ENCODE results near the gene GCN1.
A peak's percentile ranks its signal among the peaks of the same experiment; 100 is the strongest.

GCN1 gene

DNA sequence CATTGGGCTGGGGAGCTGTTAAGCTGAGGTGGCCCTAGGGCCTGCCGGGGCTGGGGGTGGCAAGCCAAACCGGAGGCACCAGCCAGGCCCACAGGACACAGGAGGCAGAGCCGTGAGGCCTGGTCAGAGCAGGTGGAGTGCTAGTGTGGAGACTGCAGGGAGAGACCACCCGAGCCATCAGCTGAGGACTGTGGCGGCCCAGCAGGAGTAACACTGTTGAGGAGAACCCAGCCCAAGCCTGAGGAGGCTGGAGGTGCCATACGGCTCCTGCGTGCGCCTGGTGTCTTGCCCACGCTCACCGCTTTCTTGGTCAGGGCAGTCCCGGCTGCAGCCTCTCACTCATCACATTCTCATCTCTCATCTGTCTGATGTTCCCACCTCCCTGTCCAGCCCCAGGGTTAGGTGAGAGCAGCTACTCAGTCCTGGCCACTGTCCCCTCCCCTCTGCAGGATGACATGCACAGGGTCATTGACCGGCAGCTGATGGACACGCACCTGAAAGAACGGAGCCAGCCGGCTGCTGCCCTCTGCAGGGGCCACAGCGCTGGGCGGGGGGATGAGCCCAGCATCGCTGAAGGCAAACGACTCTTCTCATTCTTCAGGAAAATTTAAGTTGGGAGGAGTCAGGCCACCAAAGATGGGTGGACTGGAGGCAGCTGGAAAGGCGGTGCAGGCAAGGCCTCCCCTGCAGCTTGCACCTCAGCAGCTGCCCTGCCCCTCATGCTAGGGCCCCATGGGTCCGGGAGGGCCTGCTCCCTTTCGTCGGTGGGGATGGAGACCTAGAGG lies 101.8 kb downstream of the GCN1 start:
- Histone ChIP-seq H3K9me3 (ENCODE audit: low read length) (no peaks in the 10 kb centered on the region), H3K36me3 (ENCODE audit: insufficient read depth, low read length) (peaks cover 20% of the 10 kb centered on the region), H3K9ac (ENCODE audit: low read length) (no peak overlapping the region), H3K27ac (ENCODE audit: low read depth, low read length) (no peak overlapping the region), H3K27me3 (ENCODE audit: control insufficient read depth in 1 of 2, insufficient read depth in 2 of 2, low read length in 2 of 2) (no peaks in the 10 kb centered on the region), H3K4me1 (ENCODE audit: insufficient read depth, low read length) (peaks cover 10% of the 10 kb centered on the region), H3K4me3 (ENCODE audit: low read depth in 1 of 2, low read length in 2 of 2) (no peak overlapping the region)

DNA sequence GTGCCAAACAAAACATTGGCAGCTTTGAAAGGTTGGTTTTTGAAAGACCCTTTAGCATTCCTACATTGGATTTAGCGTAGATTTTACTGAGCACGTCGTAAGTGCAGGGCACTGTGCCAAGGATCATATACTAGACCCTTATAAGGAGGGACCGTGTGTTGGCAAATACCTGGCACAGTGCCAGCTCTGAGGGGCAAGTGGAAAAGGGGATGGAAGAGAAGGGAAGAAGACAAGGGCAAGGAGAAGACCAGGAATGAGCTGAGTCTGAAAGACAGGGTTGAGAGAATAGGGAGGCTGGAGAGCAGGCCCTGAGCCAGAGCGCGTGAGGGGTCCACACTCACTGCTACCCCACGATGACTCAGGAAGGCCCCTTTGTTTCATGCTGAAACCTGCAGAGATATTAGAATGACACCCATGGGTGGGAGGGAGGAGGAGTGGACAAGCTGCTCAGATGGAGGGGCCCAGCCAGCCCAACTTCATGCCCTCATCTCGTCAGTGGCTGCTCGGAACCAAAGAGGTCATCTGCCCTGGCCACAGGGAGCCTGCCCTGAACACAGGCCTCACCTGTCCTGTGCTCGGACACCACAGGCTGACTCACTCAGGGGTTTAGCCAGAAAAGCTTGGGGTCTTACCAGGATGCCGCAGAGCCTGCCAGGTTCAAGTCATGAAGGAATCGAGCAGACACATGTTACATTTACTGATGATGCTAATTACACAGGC lies 103.0 kb downstream of the GCN1 start:
- no peak overlapping the region for H3K4me3 ChIP-seq (ENCODE audit: low read depth in 1 of 2, low read length in 2 of 2)
- H3K9ac ChIP-seq (ENCODE audit: low read length) = no peak overlapping the region
- no peaks in the 10 kb centered on the region for H3K9me3 ChIP-seq (ENCODE audit: low read length)
- peaks cover 20% of the 10 kb centered on the region for H3K4me1 ChIP-seq (ENCODE audit: insufficient read depth, low read length)
- H3K36me3 ChIP-seq (ENCODE audit: insufficient read depth, low read length) = peaks cover 10% of the 10 kb centered on the region
- H3K27ac ChIP-seq (ENCODE audit: low read depth, low read length) = no peak overlapping the region
- no peaks in the 10 kb centered on the region for H3K27me3 ChIP-seq (ENCODE audit: control insufficient read depth in 1 of 2, insufficient read depth in 2 of 2, low read length in 2 of 2)

DNA sequence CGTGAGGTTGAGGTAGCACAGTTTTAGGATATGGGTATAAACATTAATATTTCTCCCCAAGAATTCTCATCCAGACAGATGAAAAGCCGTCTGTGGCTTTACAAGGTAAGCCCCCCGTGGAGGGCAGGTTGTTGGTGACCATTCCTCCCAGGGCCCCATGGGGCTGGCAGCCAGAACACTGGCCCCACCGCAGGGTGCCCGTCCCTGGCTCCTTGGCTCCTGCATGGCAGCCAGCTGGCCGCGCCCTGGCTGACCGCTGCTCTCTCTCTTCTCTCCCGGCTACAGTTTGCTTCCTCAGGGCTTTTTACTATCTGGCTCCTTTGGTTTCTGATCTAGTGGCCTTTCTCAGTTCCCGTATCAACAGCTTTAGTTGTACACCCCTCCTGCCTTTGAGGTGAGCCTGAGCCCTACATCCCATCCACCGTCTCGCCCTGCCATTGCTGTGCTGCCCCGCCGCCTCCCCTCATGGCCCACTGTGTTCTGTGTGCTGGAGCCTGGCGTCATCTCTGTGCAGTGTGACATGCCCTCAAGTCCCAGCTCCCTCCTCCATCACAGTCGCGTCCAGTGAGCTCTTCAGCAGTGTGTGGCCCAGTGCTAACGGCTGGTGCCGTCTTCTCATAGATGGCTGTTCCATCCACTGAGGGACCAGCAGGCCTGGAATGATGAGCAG lies 103.8 kb downstream of the GCN1 start:
- Histone ChIP-seq H3K4me3 (ENCODE audit: low read depth in 1 of 2, low read length in 2 of 2) (no peak overlapping the region), H3K9me3 (ENCODE audit: low read length) (no peaks in the 10 kb centered on the region), H3K9ac (ENCODE audit: low read length) (no peak overlapping the region), H3K27ac (ENCODE audit: low read depth, low read length) (no peak overlapping the region), H3K27me3 (ENCODE audit: control insufficient read depth in 1 of 2, insufficient read depth in 2 of 2, low read length in 2 of 2) (no peaks in the 10 kb centered on the region), H3K36me3 (ENCODE audit: insufficient read depth, low read length) (peaks cover 3% of the 10 kb centered on the region), H3K4me1 (ENCODE audit: insufficient read depth, low read length) (peaks cover 25% of the 10 kb centered on the region)

DNA sequence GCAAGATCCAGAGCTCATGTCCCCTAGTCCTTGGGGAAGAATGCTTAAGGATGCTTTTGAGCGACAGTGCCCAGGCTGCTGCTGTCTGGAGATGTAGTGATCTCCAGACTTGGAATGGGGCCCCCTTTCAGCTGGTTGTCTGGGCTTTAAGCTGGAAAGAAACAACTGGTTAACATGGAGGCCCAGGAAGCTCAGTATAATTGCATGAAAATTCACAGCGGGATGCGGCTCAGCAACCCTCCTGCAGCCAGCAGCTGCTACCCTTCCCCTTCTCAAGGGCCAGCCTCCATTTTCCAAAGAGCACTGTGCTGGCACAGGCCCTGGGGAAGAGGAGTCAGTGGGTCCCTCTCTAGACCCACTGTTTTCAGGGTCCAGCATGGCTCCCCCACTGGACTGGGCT lies 104.3 kb downstream of the GCN1 start:
- H3K4me1 ChIP-seq (ENCODE audit: insufficient read depth, low read length) = peaks cover 24% of the 10 kb centered on the region
- no peaks in the 10 kb centered on the region for H3K27me3 ChIP-seq (ENCODE audit: control insufficient read depth in 1 of 2, insufficient read depth in 2 of 2, low read length in 2 of 2)
- H3K9ac ChIP-seq (ENCODE audit: low read length) = no peak overlapping the region
- H3K9me3 ChIP-seq (ENCODE audit: low read length) = no peaks in the 10 kb centered on the region
- H3K36me3 ChIP-seq (ENCODE audit: insufficient read depth, low read length) = no peaks in the 10 kb centered on the region
- no peak overlapping the region for H3K4me3 ChIP-seq (ENCODE audit: low read depth in 1 of 2, low read length in 2 of 2)
- H3K27ac ChIP-seq (ENCODE audit: low read depth, low read length) = no peak overlapping the region

DNA sequence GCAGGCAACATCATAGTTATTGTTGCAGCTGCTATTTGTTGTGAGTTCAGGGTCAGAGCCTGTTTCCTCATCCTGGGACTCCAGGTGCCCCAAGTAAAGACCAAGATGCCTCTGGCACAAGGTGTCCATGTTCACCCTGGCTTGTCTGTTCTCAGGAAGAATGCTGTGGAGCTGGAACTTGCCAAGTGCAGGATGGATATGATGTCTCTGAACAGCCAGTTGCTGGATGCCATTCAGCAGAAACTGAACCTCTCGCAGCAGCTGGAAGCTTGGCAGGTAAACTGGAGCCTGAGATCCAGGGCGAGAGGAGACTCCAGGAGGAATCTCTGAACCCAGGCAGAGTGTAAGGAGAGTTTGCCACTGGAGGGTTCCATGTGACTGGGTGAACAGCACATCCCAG lies 104.7 kb downstream of the GCN1 start:
- Histone ChIP-seq H3K36me3 (ENCODE audit: insufficient read depth, low read length) (no peaks in the 10 kb centered on the region), H3K9me3 (ENCODE audit: low read length) (no peaks in the 10 kb centered on the region), H3K27ac (ENCODE audit: low read depth, low read length) (no peak overlapping the region), H3K4me3 (ENCODE audit: low read depth in 1 of 2, low read length in 2 of 2) (no peak overlapping the region), H3K9ac (ENCODE audit: low read length) (no peak overlapping the region), H3K27me3 (ENCODE audit: control insufficient read depth in 1 of 2, insufficient read depth in 2 of 2, low read length in 2 of 2) (no peaks in the 10 kb centered on the region), H3K4me1 (ENCODE audit: insufficient read depth, low read length) (peaks cover 20% of the 10 kb centered on the region)

DNA sequence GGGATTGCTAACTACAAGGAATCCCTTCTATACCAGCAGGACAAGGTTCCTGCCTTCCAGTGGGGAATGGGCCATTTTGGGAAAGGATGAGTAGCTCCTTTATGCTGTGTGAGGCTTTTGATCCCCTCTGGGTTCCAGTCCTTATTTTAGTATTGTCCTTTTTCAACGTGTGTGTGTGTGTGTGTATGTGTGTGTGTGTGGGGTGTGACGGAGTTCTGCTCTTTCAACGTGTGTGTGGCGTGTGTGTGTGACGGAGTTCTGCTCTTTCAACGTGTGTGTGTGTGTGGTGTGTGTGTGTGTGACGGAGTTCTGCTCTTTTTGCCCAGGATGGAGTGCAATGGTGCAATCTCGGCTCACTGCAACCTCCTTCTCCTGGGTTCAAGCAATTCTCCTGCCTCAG lies 105.4 kb downstream of the GCN1 start:
- no peaks in the 10 kb centered on the region for H3K9me3 ChIP-seq (ENCODE audit: low read length)
- H3K9ac ChIP-seq (ENCODE audit: low read length) = no peak overlapping the region
- no peak overlapping the region for H3K4me3 ChIP-seq (ENCODE audit: low read depth in 1 of 2, low read length in 2 of 2)
- H3K4me1 ChIP-seq (ENCODE audit: insufficient read depth, low read length) = peaks cover 15% of the 10 kb centered on the region
- no peaks in the 10 kb centered on the region for H3K36me3 ChIP-seq (ENCODE audit: insufficient read depth, low read length)
- H3K27ac ChIP-seq (ENCODE audit: low read depth, low read length) = no peak overlapping the region
- H3K27me3 ChIP-seq (ENCODE audit: control insufficient read depth in 1 of 2, insufficient read depth in 2 of 2, low read length in 2 of 2) = no peaks in the 10 kb centered on the region

DNA sequence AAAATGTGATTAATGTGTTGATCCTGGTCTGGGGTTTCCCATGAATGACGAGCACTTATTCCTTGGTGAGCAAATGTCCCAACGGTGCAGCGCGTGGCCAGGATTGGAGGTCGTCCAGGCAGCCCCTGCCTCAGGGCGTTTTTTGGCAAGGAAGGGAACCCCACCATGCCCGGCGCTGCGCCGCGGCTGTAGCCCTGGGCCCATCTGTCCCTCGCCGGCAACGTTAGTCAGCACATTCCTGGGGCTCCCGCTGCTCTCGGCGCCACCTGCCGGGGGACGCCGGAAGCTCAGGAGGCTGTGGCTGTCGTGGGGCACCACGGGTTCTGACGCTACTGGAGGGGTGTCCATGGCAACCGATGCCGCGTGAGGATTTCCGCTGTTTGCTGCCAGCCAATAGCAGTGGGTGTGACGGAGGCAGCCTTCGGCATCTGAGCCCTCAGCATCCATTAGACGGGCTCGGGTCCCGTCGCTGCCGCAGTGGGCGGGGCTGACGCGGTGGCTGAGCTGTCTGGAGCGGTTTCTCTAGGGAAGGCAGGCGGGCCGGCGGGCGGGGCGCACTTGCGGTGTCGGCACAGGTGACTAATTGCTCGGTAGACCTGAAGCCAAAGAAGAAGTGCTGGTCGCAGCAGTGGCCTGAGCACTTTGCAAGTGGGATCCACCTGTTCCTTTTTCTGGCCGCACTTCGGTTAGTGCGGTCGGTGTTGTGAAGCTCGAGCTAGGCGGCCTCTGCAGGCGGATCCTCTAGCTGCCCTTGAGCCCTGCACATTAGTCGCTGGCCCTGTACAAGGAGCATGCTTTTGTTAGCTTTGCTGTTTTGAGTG lies 107.5 kb downstream of the GCN1 start:
- peak overlapping the region; percentile 57 for H3K9ac ChIP-seq (ENCODE audit: low read length)
- no peaks in the 10 kb centered on the region for H3K36me3 ChIP-seq (ENCODE audit: insufficient read depth, low read length)
- H3K27ac ChIP-seq (ENCODE audit: low read depth, low read length) = peak overlapping the region; percentile 7
- H3K27me3 ChIP-seq (ENCODE audit: control insufficient read depth in 1 of 2, insufficient read depth in 2 of 2, low read length in 2 of 2) = no peaks in the 10 kb centered on the region
- H3K4me1 ChIP-seq (ENCODE audit: insufficient read depth, low read length) = peaks cover 15% of the 10 kb centered on the region
- peak overlapping the region in 1 of 2 donors; percentile 67 for H3K4me3 ChIP-seq (ENCODE audit: low read depth in 1 of 2, low read length in 2 of 2)
- no peaks in the 10 kb centered on the region for H3K9me3 ChIP-seq (ENCODE audit: low read length)

DNA sequence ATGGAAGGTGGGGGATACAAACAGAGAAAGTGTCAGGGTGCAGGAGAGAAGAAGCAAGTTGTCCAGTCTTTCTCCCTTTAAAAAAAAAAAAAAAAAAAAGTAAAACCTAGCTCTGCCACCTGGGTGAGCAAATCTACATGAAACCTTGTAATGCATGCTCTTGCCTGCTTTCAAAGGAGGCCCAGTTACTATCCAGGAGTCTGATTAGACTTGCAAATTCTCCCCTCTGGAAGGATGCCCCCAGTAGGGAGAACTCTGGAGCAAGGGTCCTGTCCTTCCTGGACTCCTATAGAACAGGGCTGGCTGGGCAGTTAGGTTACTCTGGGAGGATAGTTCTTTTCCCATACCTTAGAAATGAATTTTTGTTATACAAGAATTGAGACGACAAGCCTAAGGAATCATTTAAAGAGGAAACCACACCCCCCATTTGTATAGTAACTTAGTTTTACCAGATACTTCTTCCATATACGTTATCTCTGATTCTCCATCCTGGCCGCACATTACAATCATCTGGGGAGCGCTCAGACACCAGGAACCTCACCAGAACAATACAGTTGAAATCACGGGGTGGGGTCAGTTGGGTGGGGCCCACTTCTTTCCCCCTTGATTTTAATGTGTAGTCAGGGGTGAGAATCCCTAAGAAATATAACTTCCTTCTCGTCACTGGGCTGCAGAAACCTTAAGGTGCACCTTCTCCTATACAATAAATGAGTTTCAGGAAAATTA lies 108.4 kb downstream of the GCN1 start:
- H3K36me3 ChIP-seq (ENCODE audit: insufficient read depth, low read length) = no peaks in the 10 kb centered on the region
- H3K9me3 ChIP-seq (ENCODE audit: low read length) = no peaks in the 10 kb centered on the region
- no peaks in the 10 kb centered on the region for H3K27me3 ChIP-seq (ENCODE audit: control insufficient read depth in 1 of 2, insufficient read depth in 2 of 2, low read length in 2 of 2)
- peaks cover 15% of the 10 kb centered on the region for H3K4me1 ChIP-seq (ENCODE audit: insufficient read depth, low read length)
- peak overlapping the region; percentile 57 for H3K9ac ChIP-seq (ENCODE audit: low read length)
- H3K27ac ChIP-seq (ENCODE audit: low read depth, low read length) = peak overlapping the region; percentile 7
- peak overlapping the region in 1 of 2 donors; percentile 67 for H3K4me3 ChIP-seq (ENCODE audit: low read depth in 1 of 2, low read length in 2 of 2)

DNA sequence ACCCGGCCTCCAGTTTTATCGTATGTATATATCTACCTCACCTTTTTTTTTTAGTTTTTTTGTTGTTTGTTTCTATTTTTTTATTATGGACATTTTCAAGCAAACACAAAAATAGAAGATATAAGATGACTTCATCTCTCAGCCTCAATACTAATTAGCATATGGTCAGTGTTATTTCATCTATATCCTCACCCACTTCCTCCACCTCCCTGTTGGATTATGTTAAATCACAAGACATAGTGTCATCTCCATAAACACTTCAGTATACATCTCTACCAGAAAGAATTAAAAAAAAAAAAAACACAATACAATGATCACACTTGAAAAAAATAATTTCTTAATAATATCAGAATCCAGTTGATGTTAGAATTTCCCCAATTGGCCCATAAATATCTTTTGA lies 112.9 kb downstream of the GCN1 start:
- Histone ChIP-seq H3K4me1 (ENCODE audit: insufficient read depth, low read length) (peaks cover 6% of the 10 kb centered on the region), H3K4me3 (ENCODE audit: low read depth in 1 of 2, low read length in 2 of 2) (no peak overlapping the region), H3K9ac (ENCODE audit: low read length) (no peak overlapping the region)

DNA sequence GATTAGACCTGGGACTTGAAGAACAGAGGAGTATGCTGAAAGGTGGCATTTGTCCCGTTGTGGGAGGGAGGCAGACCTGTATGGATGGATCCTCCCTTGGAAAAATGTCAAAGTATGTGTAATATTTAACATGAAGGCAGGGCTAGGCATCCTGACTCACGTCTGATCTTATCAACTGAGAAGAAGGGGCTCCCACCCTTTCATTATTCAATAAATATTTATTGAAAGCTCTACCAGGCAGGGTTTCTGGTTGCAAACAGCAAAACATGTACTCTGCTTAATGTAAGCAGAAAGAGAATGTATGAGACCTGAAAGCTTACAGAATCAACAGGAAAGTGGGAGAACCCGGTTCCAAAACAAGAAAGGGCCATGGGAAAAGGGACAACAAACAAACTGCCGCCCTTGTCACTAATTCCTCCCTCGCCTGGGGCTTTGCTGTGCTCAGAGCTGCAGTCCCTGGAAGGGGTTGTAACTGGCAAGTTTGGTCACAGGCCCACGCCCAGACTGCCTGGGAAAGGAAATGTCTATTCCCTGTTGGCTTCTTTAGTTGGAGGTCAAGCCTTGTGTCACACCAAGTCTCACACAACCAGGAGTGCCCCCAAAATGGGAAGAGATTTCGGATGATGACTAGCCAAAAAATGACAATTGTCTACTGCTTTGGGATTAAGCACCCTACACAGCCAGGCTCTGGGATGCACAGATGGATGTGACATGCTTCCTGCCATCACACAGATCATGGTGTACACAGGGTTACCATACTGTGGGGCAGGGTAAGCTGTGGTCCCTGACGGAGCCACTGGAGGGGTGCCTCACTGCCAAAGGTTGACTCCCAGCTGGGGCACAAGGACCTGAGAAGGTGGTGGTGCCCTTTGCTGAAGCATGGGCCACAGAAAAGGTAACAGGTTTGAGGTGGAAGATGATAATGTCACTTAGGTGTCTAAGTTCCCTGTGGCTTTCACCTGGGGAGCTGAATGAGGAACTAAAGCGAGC lies 114.8 kb downstream of the GCN1 start:
- Histone ChIP-seq H3K27me3 (ENCODE audit: control insufficient read depth in 1 of 2, insufficient read depth in 2 of 2, low read length in 2 of 2) (no peaks in the 10 kb centered on the region), H3K4me1 (ENCODE audit: insufficient read depth, low read length) (no peaks in the 10 kb centered on the region), H3K9ac (ENCODE audit: low read length) (no peak overlapping the region), H3K27ac (ENCODE audit: low read depth, low read length) (no peak overlapping the region), H3K9me3 (ENCODE audit: low read length) (no peaks in the 10 kb centered on the region), H3K36me3 (ENCODE audit: insufficient read depth, low read length) (no peaks in the 10 kb centered on the region), H3K4me3 (ENCODE audit: low read depth in 1 of 2, low read length in 2 of 2) (no peak overlapping the region)

More for the DNA sequence above, 112.9 kb downstream of the GCN1 start:
- Histone ChIP-seq H3K9me3 (ENCODE audit: low read length) (no peaks in the 10 kb centered on the region), H3K27ac (ENCODE audit: low read depth, low read length) (no peak overlapping the region), H3K27me3 (ENCODE audit: control insufficient read depth in 1 of 2, insufficient read depth in 2 of 2, low read length in 2 of 2) (no peaks in the 10 kb centered on the region), H3K36me3 (ENCODE audit: insufficient read depth, low read length) (no peaks in the 10 kb centered on the region)

Data from muscle layer of colon (tissue), 2 donors.